ENCODE results near the gene TFIP11.

- TF ChIP-seq CTCF (IDR thresholded peaks at IDR 0.05) (no peak), POLR2A (IDR thresholded peaks at IDR 0.05) (no peak)
These were observed at the start of gene TFIP11 for GRCh38 chr22:26512149-26512793.

All from testis (tissue), 2 donors.